OCI-LY7 (cell line): ENCODE data around the gene ADGRG3. TPM values are rescaled to one million over a fixed set of nuclear protein-coding genes. Genes with fewer than 3 reads are reported as not detected.

ENCODE experiments used
- BruUV-seq: library from RNA; stranded (reverse); fragments of 400-500 nt; replicated peaks from 2 replicates; lab custom pipeline; 2021; lab: Mats Ljungman, UMichigan
- CTCF ChIA-PET: fragments of 300-600 bp; sonication (Branson Sonifier 250); formaldehyde crosslinking; loops from one replicate; lab custom pipeline; 2022; ENCODE audit warnings: antibody characterized with exemption; ENCODE audit not compliant: unreplicated experiment; lab: Charles Lee
- POLR2A ChIA-PET: fragments of 300-600 bp; sonication (Branson Sonifier 250); formaldehyde crosslinking; loops from one replicate; lab custom pipeline; 2022; ENCODE audit warnings: antibody characterized with exemption; lab: Charles Lee
- DNase-seq: peaks from one replicate; pipeline ENCODE4 v3.0.0-alpha.2; 2015; ENCODE audit warnings: low spot score
- H2AFZ ChIP-seq: fragments of 200-600 bp; sonication (generic), shearing (Covaris generic); 2 replicates; pipeline ENCODE4 v1.6.1; 2014; ENCODE audit warnings: mild to moderate bottlenecking, antibody characterized with exemption, low read length, moderate library complexity
- H3K27ac ChIP-seq: fragments of 200-600 bp; sonication (generic); 2 replicates; pipeline ENCODE4 v1.5.1; 2014; ENCODE audit warnings: mixed run types, low read depth, mild to moderate bottlenecking, moderate library complexity, low read length, inconsistent platforms; ENCODE audit not compliant: poor library complexity, severe bottlenecking
- H3K36me3 ChIP-seq: fragments of 200-600 bp; sonication (generic); 2 replicates; pipeline ENCODE4 v1.6.1; 2014; ENCODE audit warnings: mild to moderate bottlenecking, antibody characterized with exemption, low read length, moderate library complexity, mixed read lengths; ENCODE audit not compliant: insufficient read depth
- H3K4me1 ChIP-seq: fragments of 200-600 bp; sonication (generic); 2 replicates; pipeline ENCODE4 v1.5.1; 2014; ENCODE audit warnings: mild to moderate bottlenecking, low read length; ENCODE audit not compliant: insufficient read depth, poor library complexity, severe bottlenecking
- H3K4me2 ChIP-seq: fragments of 200-600 bp; sonication (generic); 2 replicates; pipeline ENCODE4 v1.6.1; 2014; ENCODE audit warnings: mild to moderate bottlenecking, low read length
- H3K4me3 ChIP-seq: fragments of 200-600 bp; sonication (generic); 2 replicates; pipeline ENCODE4 v1.5.1; 2014; ENCODE audit warnings: mild to moderate bottlenecking, low read depth, low read length; ENCODE audit not compliant: poor library complexity, severe bottlenecking
- H3K79me2 ChIP-seq: fragments of 200-600 bp; sonication (generic); 2 replicates; pipeline ENCODE4 v1.6.1; 2016; ENCODE audit warnings: low read depth, mild to moderate bottlenecking, low read length, moderate library complexity, mixed read lengths; ENCODE audit not compliant: insufficient read depth
- H3K9me2 ChIP-seq: fragments of 200-600 bp; sonication (generic); 2 replicates; pipeline ENCODE4 v1.6.1; 2016; ENCODE audit warnings: mild to moderate bottlenecking, low read length, mixed read lengths; ENCODE audit not compliant: insufficient read depth
- H3K9me3 ChIP-seq: fragments of 200-600 bp; sonication (generic); 2 replicates; pipeline ENCODE4 v1.6.1; 2014; ENCODE audit warnings: mild to moderate bottlenecking, mixed run types, low read length, mixed read lengths
- H4K20me1 ChIP-seq: fragments of 200-600 bp; sonication (generic); 2 replicates; pipeline ENCODE4 v1.6.1; 2014; ENCODE audit warnings: mild to moderate bottlenecking, antibody characterized with exemption, low read length, moderate library complexity, mixed read lengths; ENCODE audit not compliant: insufficient read depth
- EZH2phosphoT487 ChIP-seq: fragments of 200-600 bp; sonication (generic); IDR thresholded peaks from 2 replicates; pipeline ENCODE4 v1.6.1; 2018; ENCODE audit warnings: low read depth, borderline replicate concordance, mild to moderate bottlenecking, mixed run types, antibody characterized with exemption, low read length, moderate library complexity, mixed read lengths
- intact Hi-C: fragments of 100-400 bp; cut with micrococcal nuclease; formaldehyde crosslinking; loops from one replicate; pipeline ENCODE4 v1.10.0; 2022; ENCODE audit not compliant: unreplicated experiment
- total RNA-seq, 2 experiments: library from RNA; depleted of rRNA in 1 of 2; stranded (reverse); fragments of >200 nt in 1 of 2; shearing (Covaris generic) in 1 of 2; gene quantifications; 2 replicates each; pipeline ENCODE4 v1.2.3, GENCODE V29; 2014 to 2022
- TF ChIP-seq, protein P1 (sequence below): fragments of 200-600 bp; sonication (generic); conservative IDR thresholded peaks from 2 replicates; pipeline ENCODE4 v1.5.1; 2014; ENCODE audit warnings: mild to moderate bottlenecking, antibody characterized with exemption, low read length, moderate library complexity, mixed read lengths

The ADGRG3 gene
- total RNA-seq, 2 experiments from 2014 or later = not detected

GRCh38 chr16:57657228-57657627 lies 10.9 kb upstream of the ADGRG3 start:
- POLR2A ChIA-PET = no interaction called here
- Histone ChIP-seq H3K4me3 (no peak overlapping the region), H3K36me3 (no peaks in the 10 kb centered on the region), H2AFZ (no peak overlapping the region), H3K9me3 (no peaks in the 10 kb centered on the region), H3K4me1 (no peaks in the 10 kb centered on the region), H3K79me2 (no peaks in the 10 kb centered on the region), H4K20me1 (no peaks in the 10 kb centered on the region), H3K9me2 (no peaks in the 10 kb centered on the region), H3K27ac (no peak overlapping the region), H3K4me2 (no peak overlapping the region)
- no peak for DNase-seq
- TF ChIP-seq EZH2phosphoT487 = no peak
- TF ChIP-seq, protein P1, sequence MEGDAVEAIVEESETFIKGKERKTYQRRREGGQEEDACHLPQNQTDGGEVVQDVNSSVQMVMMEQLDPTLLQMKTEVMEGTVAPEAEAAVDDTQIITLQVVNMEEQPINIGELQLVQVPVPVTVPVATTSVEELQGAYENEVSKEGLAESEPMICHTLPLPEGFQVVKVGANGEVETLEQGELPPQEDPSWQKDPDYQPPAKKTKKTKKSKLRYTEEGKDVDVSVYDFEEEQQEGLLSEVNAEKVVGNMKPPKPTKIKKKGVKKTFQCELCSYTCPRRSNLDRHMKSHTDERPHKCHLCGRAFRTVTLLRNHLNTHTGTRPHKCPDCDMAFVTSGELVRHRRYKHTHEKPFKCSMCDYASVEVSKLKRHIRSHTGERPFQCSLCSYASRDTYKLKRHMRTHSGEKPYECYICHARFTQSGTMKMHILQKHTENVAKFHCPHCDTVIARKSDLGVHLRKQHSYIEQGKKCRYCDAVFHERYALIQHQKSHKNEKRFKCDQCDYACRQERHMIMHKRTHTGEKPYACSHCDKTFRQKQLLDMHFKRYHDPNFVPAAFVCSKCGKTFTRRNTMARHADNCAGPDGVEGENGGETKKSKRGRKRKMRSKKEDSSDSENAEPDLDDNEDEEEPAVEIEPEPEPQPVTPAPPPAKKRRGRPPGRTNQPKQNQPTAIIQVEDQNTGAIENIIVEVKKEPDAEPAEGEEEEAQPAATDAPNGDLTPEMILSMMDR = no peak
- BruUV-seq = no TSS peak
- intact Hi-C loops = no loop called here
- CTCF ChIA-PET = interaction anchor here (0.6 kb wide), 1 partner anchor 36 kb away, joined by 3 read pairs; no protein-coding TSS in a partner anchor

- CTCF ChIA-PET = interaction anchor here (0.6 kb wide), 1 partner anchor 37 kb away, joined by 3 read pairs; no protein-coding TSS in a partner anchor
- no peak overlapping the region for H3K4me2 ChIP-seq
- H4K20me1 ChIP-seq = no peaks in the 10 kb centered on the region
- H3K36me3 ChIP-seq = no peaks in the 10 kb centered on the region
- H2AFZ ChIP-seq = no peak overlapping the region
- intact Hi-C loops = no loop called here
- H3K27ac ChIP-seq = no peak overlapping the region
- no peaks in the 10 kb centered on the region for H3K9me3 ChIP-seq
- H3K4me3 ChIP-seq = no peak overlapping the region
- H3K9me2 ChIP-seq = no peaks in the 10 kb centered on the region
- no TSS peak for BruUV-seq
- TF ChIP-seq, protein P1 = no peak
- no peak for TF ChIP-seq EZH2phosphoT487
- H3K79me2 ChIP-seq = no peaks in the 10 kb centered on the region
- DNase-seq = no peak
- POLR2A ChIA-PET = no interaction called here
- no peaks in the 10 kb centered on the region for H3K4me1 ChIP-seq
Measured at GRCh38 chr16:57658130-57658877, 9.8 kb upstream of the ADGRG3 start.
